K562 (cell line): Measurements from ENCODE around the gene ERF. TPM values are rescaled to one million over a fixed set of nuclear protein-coding genes. Genes with fewer than 3 reads are reported as not detected.

Source experiments
- ATAC-seq: fragments of 200-7000 bp; cut with Tn5 transposase; 3 replicates; pipeline ENCODE4 v1.9.1; 2020; ENCODE audit warnings: moderate library complexity
- BruUV-seq: library from RNA; stranded (reverse); fragments of 400-500 nt; replicated peaks from 2 replicates; lab custom pipeline; 2021; lab: Mats Ljungman, UMichigan
- CTCF ChIA-PET: fragments of 300-600 bp; formaldehyde crosslinking; extraction: SDS; loops from one replicate; lab custom pipeline; 2021; ENCODE audit warnings: low intra/inter-chr PET ratio; lab: Yijun Ruan, JAX
- POLR2A ChIA-PET: fragments of 300-600, 350-650 bp; sonication (Branson Sonifier 250); formaldehyde crosslinking; extraction: SDS; loops from one replicate; lab custom pipeline; 2021; ENCODE audit warnings: antibody characterized with exemption, inconsistent platforms; lab: Yijun Ruan, JAX
- DNase-seq, 4 experiments: peaks; one replicate each; pipeline versions ENCODE4 v3.0.0 to v3.0.0-alpha.2; 2011 to 2018; ENCODE audit warnings: low spot score in 3 of 4, mixed read lengths in 3 of 4; ENCODE audit errors: extremely low read depth in 1 of 4
- FAIRE-seq: peaks from 2 replicates; lab custom pipeline; 2011; peaks lifted over from hg19 to GRCh38; lab: Jason Lieb, UNC
- H2AFZ ChIP-seq: 2 replicates; pipeline ENCODE4 v1.6.0; 2011; ENCODE audit warnings: low read depth, low read length, control low read depth, inconsistent platforms
- H3K27ac ChIP-seq: fragments of 200-600 bp; 3 replicates; pipeline ENCODE4 v1.8.0; 2011; ENCODE audit warnings: low read depth, mild to moderate bottlenecking, control low read depth, inconsistent platforms, low read length, moderate library complexity, mixed read lengths; ENCODE audit errors: extremely low read depth
- H3K27me3 ChIP-seq, 2 experiments: fragments of 300-600 bp in 1 of 2; 2 replicates in 1 of 2; 3 replicates in 1 of 2; pipeline versions ENCODE4 v1.6.0 to v1.8.0; 2011; ENCODE audit warnings: inconsistent platforms in 2 of 2, low read length in 2 of 2, mild to moderate bottlenecking in 1 of 2, mixed read lengths in 1 of 2, moderate library complexity in 1 of 2; ENCODE audit not compliant: control insufficient read depth in 2 of 2, insufficient read depth in 2 of 2
- H3K36me3 ChIP-seq: fragments of 300-600 bp; 3 replicates; pipeline ENCODE4 v1.8.0; 2011; ENCODE audit warnings: mild to moderate bottlenecking, low read length, inconsistent platforms; ENCODE audit not compliant: control insufficient read depth, insufficient read depth
- H3K4me1 ChIP-seq, 2 experiments: fragments of 200-600 bp in 1 of 2; replicated peaks in 1 of 2; 2 replicates in 1 of 2; 3 replicates in 1 of 2; pipeline versions ENCODE4 v1.5.1 to v1.8.0; 2011; ENCODE audit warnings: inconsistent platforms in 2 of 2, low read length in 2 of 2, mild to moderate bottlenecking in 1 of 2, mixed read lengths in 1 of 2, moderate library complexity in 1 of 2; ENCODE audit not compliant: control insufficient read depth in 2 of 2, insufficient read depth in 2 of 2
- H3K4me2 ChIP-seq: 2 replicates; pipeline ENCODE4 v1.6.1; 2011; ENCODE audit warnings: low read length, control low read depth, inconsistent platforms, mixed read lengths; ENCODE audit not compliant: insufficient read depth
- H3K4me3 ChIP-seq: fragments of 200-600 bp; sonication (generic), shearing (Covaris generic); 2 replicates; pipeline ENCODE4 v1.5.1; 2016; ENCODE audit warnings: control low read depth, inconsistent platforms
- H3K79me2 ChIP-seq: fragments of 200-600 bp; 3 replicates; pipeline ENCODE4 v1.8.0; 2011; ENCODE audit warnings: low read length, inconsistent platforms; ENCODE audit not compliant: control insufficient read depth, insufficient read depth
- H3K9ac ChIP-seq, 2 experiments: 2 replicates each; pipeline versions ENCODE4 v1.6.0 to v1.6.1; 2011; ENCODE audit warnings: low read depth in 2 of 2, low read length in 2 of 2, control low read depth in 1 of 2, inconsistent platforms in 1 of 2, mild to moderate bottlenecking in 1 of 2, mixed read lengths in 1 of 2; ENCODE audit not compliant: insufficient read depth in 1 of 2
- H3K9me1 ChIP-seq: one replicate; pipeline ENCODE4 v1.6.0; 2011; ENCODE audit warnings: inconsistent platforms, mild to moderate bottlenecking, low read length, moderate library complexity; ENCODE audit not compliant: control insufficient read depth, insufficient read depth
- H3K9me3 ChIP-seq: replicated peaks from 2 replicates; pipeline ENCODE4 v1.5.1; 2011; ENCODE audit warnings: low read depth, low read length, inconsistent platforms; ENCODE audit not compliant: control insufficient read depth, insufficient read depth
- H4K20me1 ChIP-seq: replicated peaks from 2 replicates; pipeline ENCODE4 v1.6.1; 2011; ENCODE audit warnings: low read length, inconsistent platforms, mixed read lengths; ENCODE audit not compliant: control insufficient read depth, insufficient read depth
- HDGF ChIP-seq: fragments of 450-650 bp; IDR thresholded peaks from 2 replicates; pipeline ENCODE4 v1.6.1; 2016
- WGBS: fragments of 100-300 bp; shearing (Covaris generic); methylation state at CpG from one replicate; pipeline ENCODE4 v1.1.6; 2016; ENCODE audit warnings: low coverage, mixed read lengths; ENCODE audit not compliant: insufficient coverage; ENCODE audit errors: missing lambda C conversion rate; 5-methylcytosine and 5-hydroxymethylcytosine counted together
- in situ Hi-C: fragments of 300-500 bp; cut with MboI; formaldehyde crosslinking; loops from 4 replicates; pipeline ENCODE4 v1.15.0; 2018; ENCODE audit warnings: inconsistent platforms, mixed read lengths
- intact Hi-C: fragments of 100-400 bp; cut with micrococcal nuclease; formaldehyde crosslinking; loops from 2 replicates; pipeline ENCODE4 v1.14.2; 2022
- polyA plus RNA-seq, 8 experiments: library from polyadenylated mRNA; depleted of rRNA in 4 of 8; stranded (reverse) in 5 of 8; unstranded in 3 of 8; fragments of >200 nt; fragmentation: Nextera tagmentation in 2 of 8; fragmentation: Illumina TruSeq in 1 of 8; extraction: Ambion mirVana in 2 of 8; extraction: Trizol in 1 of 8; gene quantifications; 2 replicates each; pipeline versions ENCODE4 v1.2.1 to v1.2.3, GENCODE V29; 2011 to 2014; ENCODE audit warnings: inconsistent platforms in 1 of 8, missing spikeins in 1 of 8
- total RNA-seq, 7 experiments: library from RNA; depleted of rRNA in 6 of 7; stranded (reverse); fragments of >200 nt in 6 of 7; fragmentation: Illumina TruSeq in 2 of 7; extraction: Trizol in 2 of 7; gene quantifications; 2 replicates each; pipeline versions ENCODE4 v1.2.1 to v1.2.3, GENCODE V29; 2011 to 2021; ENCODE audit warnings: low replicate concordance in 1 of 7
- TF ChIP-seq, protein P1 (sequence below): sonication (generic); formaldehyde crosslinking; IDR thresholded peaks from 2 replicates; pipeline ENCODE4 v1.8.1; 2023; ENCODE audit warnings: mild to moderate bottlenecking, missing genetic modification reagents

The ERF gene
- total and polyA plus RNA-seq, 9 of the 15 experiments (the other 6 are each of a cell fraction or from before 2014, with no cell fraction given) = 0.03 to 75.4 (median 27.0) TPM

- TF ChIP-seq, protein P1, sequence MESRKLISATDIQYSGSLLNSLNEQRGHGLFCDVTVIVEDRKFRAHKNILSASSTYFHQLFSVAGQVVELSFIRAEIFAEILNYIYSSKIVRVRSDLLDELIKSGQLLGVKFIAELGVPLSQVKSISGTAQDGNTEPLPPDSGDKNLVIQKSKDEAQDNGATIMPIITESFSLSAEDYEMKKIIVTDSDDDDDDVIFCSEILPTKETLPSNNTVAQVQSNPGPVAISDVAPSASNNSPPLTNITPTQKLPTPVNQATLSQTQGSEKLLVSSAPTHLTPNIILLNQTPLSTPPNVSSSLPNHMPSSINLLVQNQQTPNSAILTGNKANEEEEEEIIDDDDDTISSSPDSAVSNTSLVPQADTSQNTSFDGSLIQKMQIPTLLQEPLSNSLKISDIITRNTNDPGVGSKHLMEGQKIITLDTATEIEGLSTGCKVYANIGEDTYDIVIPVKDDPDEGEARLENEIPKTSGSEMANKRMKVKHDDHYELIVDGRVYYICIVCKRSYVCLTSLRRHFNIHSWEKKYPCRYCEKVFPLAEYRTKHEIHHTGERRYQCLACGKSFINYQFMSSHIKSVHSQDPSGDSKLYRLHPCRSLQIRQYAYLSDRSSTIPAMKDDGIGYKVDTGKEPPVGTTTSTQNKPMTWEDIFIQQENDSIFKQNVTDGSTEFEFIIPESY = peak; percentile 64
These were observed 29.1 kb downstream of the ERF start (continued) for GRCh38 chr19:42225718-42226292.

DNA sequence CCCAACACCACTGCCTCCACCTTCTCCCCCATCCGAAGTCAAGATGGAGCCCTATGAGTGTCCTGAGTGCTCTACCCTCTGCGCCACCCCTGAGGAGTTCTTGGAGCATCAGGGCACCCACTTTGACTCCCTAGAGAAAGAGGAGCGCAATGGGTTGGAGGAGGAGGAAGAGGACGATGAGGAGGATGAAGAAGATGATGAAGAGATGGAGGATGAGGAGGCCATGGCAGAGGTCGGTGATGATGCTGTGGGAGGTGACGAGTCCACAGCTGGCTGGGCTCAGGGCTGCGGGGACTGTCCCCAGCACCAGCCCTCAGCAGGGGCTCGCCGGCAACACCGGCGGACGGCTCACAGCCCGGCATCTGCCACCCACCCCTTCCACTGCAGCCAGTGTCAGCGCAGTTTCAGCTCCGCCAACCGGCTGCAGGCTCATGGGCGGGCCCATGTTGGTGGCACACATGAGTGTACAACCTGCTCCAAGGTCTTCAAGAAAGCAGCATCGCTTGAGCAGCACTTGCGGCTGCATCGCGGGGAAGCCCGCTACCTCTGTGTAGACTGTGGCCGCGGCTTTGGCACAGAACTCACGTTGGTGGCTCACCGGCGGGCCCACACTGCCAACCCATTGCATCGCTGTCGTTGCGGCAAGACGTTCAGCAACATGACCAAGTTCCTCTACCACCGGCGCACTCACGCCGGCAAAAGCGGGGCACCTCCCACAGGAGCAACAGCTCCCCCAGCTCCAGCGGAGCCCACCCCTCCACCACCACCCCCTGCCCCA is 29.8 kb downstream of the ERF start:
- POLR2A ChIA-PET = interaction anchor here (0.6 to 7.2 kb wide), 3 partner anchors 14 to 1793 kb away, joined by 3 to 116 read pairs (median 3); partner anchors contain the start of gene GSK3A
- H4K20me1 ChIP-seq = peaks cover 20% of the 10 kb centered on the region
- no peak for DNase-seq
- H3K4me3 ChIP-seq = no peak overlapping the region
- no peak for TF ChIP-seq HDGF
- TF ChIP-seq, protein P1 = peak; percentile 48; the same call in 1 of the 2 replicates
- H3K27me3 ChIP-seq = no peaks in the 10 kb centered on the region
- H3K9me3 ChIP-seq = no peaks in the 10 kb centered on the region
- CTCF ChIA-PET = no interaction called here
- peaks cover 19 to 45% of the 10 kb centered on the region in 2 experiments for H3K4me1 ChIP-seq
- H3K27ac ChIP-seq = no peak overlapping the region
- no peak for FAIRE-seq
- no peak overlapping the region for H3K9ac ChIP-seq
- H3K9me1 ChIP-seq = no peaks in the 10 kb centered on the region
- H3K4me2 ChIP-seq = no peak overlapping the region
- in situ Hi-C loops (no loop called here), intact Hi-C loops (loop anchor here (5.0 kb wide), 1 partner anchor 43 kb away; no protein-coding TSS in a partner anchor)
- peaks cover 75% of the 10 kb centered on the region for H3K79me2 ChIP-seq
- peaks cover 72% of the 10 kb centered on the region for H3K36me3 ChIP-seq
- no peak overlapping the region for H2AFZ ChIP-seq
- 94% methylated on average over 31 of the region's 37 CpGs for WGBS
- ATAC-seq = no peak
- BruUV-seq = no TSS peak
